Left lung (tissue), 10 donors: ENCODE data around the gene EXOC2. TPM values are rescaled to one million over a fixed set of nuclear protein-coding genes. Genes with fewer than 3 reads are reported as not detected.

Experiments
- ATAC-seq: fragments of 200-7000 bp; cut with Tn5 transposase; one replicate; pipeline ENCODE4 v1.9.1; 2020; ENCODE audit warnings: moderate library complexity
- DNase-seq, 4 donors: peaks; one replicate each; pipeline ENCODE4 v3.0.0-alpha.2; 2013 to 2020
- H3K27ac ChIP-seq, 2 donors: fragments of 200-600 bp; sonication (generic) in 1 of 2; one replicate each; pipeline versions ENCODE4 v1.5.0 to v1.8.0; 2020 to 2021
- H3K27me3 ChIP-seq, 2 donors: fragments of 200-600 bp; sonication (generic) in 1 of 2; one replicate each; pipeline versions ENCODE4 v1.5.0 to v1.8.0; 2020 to 2021
- H3K36me3 ChIP-seq, 2 donors: fragments of 200-600 bp; sonication (generic) in 1 of 2; one replicate each; pipeline versions ENCODE4 v1.5.0 to v1.8.0; 2020 to 2021
- H3K4me1 ChIP-seq, 2 donors: fragments of 200-600 bp; one replicate each; pipeline ENCODE4 v1.8.0; 2021
- H3K4me3 ChIP-seq, 2 donors: fragments of 200-600 bp; sonication (generic) in 1 of 2; one replicate each; pipeline versions ENCODE4 v1.5.0 to v1.8.0; 2020 to 2021; ENCODE audit warnings: mild to moderate bottlenecking in 1 of 2
- H3K9me3 ChIP-seq, 2 donors: fragments of 200-600 bp; sonication (generic) in 1 of 2; one replicate each; pipeline versions ENCODE4 v1.5.0 to v1.8.0; 2020 to 2021
- intact Hi-C, 2 donors: fragments of 100-400 bp; cut with DNase I; formaldehyde crosslinking; loops; one replicate each; pipeline versions ENCODE4 v1.11.2 to v1.14.2; 2022
- polyA plus RNA-seq, 6 donors: library from polyadenylated mRNA; unstranded; fragments of 120-200 nt; gene quantifications; one replicate each; pipeline ENCODE4 v1.2.1, GENCODE V29; 2013; ENCODE audit not compliant: insufficient read length in 6 of 6
- total RNA-seq, 2 donors: library from RNA; stranded (reverse); fragmentation: NEBNext Ultra II Directional; extraction: Animal tissue kit (Norgen Biotek cat#: 25700); gene quantifications; one replicate each; pipeline ENCODE4 v1.2.1, GENCODE V29; 2021
- TF ChIP-seq, protein P1 (sequence below), 2 donors: fragments of 200-600 bp; sonication (generic) in 1 of 2; IDR thresholded peaks; one replicate each; pipeline versions ENCODE4 v1.5.0 to v1.8.0; 2021; ENCODE audit warnings: antibody characterized with exemption in 2 of 2
- donor health status: DM: no; HTN: yes; CAD: no.
- donor health status: DM: no; HTN: no; CAD: no.

Gene EXOC2
- total and polyA plus RNA-seq, 8 donors = 19.8 to 30.4 (median 28.4) TPM

- Histone ChIP-seq H3K9me3 (no peaks in the 10 kb centered on the region), H3K4me1 (no peaks in the 10 kb centered on the region), H3K27ac (no peak overlapping the region), H3K36me3 (peaks cover 0 to 7% of the 10 kb centered on the region in 2 donors), H3K27me3 (no peaks in the 10 kb centered on the region), H3K4me3 (no peak overlapping the region)
- intact Hi-C loops = no loop called here
- no peak for DNase-seq
- no peak for ATAC-seq
- TF ChIP-seq, protein P1, sequence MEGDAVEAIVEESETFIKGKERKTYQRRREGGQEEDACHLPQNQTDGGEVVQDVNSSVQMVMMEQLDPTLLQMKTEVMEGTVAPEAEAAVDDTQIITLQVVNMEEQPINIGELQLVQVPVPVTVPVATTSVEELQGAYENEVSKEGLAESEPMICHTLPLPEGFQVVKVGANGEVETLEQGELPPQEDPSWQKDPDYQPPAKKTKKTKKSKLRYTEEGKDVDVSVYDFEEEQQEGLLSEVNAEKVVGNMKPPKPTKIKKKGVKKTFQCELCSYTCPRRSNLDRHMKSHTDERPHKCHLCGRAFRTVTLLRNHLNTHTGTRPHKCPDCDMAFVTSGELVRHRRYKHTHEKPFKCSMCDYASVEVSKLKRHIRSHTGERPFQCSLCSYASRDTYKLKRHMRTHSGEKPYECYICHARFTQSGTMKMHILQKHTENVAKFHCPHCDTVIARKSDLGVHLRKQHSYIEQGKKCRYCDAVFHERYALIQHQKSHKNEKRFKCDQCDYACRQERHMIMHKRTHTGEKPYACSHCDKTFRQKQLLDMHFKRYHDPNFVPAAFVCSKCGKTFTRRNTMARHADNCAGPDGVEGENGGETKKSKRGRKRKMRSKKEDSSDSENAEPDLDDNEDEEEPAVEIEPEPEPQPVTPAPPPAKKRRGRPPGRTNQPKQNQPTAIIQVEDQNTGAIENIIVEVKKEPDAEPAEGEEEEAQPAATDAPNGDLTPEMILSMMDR (IDR thresholded peaks at IDR 0.05) = no peak
Measured at GRCh38 chr6:506920-507622, 185.9 kb downstream of the EXOC2 start.

- intact Hi-C loops = no loop called here
- Histone ChIP-seq H3K27me3 (no peaks in the 10 kb centered on the region), H3K36me3 (peaks cover 0 to 7% of the 10 kb centered on the region in 2 donors), H3K4me1 (no peaks in the 10 kb centered on the region), H3K27ac (no peak overlapping the region), H3K4me3 (no peak overlapping the region), H3K9me3 (no peaks in the 10 kb centered on the region)
- TF ChIP-seq, protein P1 (IDR thresholded peaks at IDR 0.05) = no peak
- ATAC-seq (no peak), DNase-seq (no peak)
Measured at GRCh38 chr6:506508-506907, 186.4 kb downstream of the EXOC2 start.

DNA sequence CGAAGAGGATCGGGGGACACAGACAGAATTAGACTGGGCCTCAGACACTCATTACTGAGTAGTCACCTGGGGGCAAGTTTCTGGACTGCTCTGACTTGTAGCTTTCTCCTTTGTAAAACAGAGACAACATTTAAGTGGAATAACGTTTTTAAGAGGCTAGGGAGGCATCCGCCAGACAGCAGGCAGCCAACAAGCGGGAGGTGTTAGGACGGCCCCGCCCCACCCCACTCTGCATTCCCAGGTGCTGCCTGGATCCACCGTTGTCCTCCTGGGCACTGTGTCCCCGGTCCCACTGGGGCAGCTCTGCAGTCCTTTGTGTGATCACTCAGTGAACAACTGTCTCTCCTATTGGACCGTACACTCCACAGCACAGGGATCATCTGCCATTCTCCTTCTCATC is 187.6 kb downstream of the EXOC2 start:
- intact Hi-C loops = no loop called here
- H3K4me3 ChIP-seq = no peak overlapping the region
- no peak overlapping the region for H3K27ac ChIP-seq
- H3K27me3 ChIP-seq = no peaks in the 10 kb centered on the region
- no peaks in the 10 kb centered on the region for H3K4me1 ChIP-seq
- H3K36me3 ChIP-seq = peaks cover 0 to 7% of the 10 kb centered on the region in 2 donors
- ATAC-seq (no peak), DNase-seq (no peak)
- no peaks in the 10 kb centered on the region for H3K9me3 ChIP-seq
- TF ChIP-seq, protein P1 (IDR thresholded peaks at IDR 0.05) = no peak

- H3K27me3 ChIP-seq = no peaks in the 10 kb centered on the region
- H3K9me3 ChIP-seq = no peaks in the 10 kb centered on the region
- TF ChIP-seq, protein P1 (IDR thresholded peaks at IDR 0.05) = no peak
- H3K27ac ChIP-seq = no peak overlapping the region
- no peak for ATAC-seq
- DNase-seq = no peak
- intact Hi-C loops = no loop called here
- H3K4me1 ChIP-seq = no peaks in the 10 kb centered on the region
- no peak overlapping the region for H3K4me3 ChIP-seq
- H3K36me3 ChIP-seq = peaks cover 0 to 7% of the 10 kb centered on the region in 2 donors
Measured at GRCh38 chr6:504446-504980, 188.4 kb downstream of the EXOC2 start.

GRCh38 chr6:503610-504362 is 189.2 kb downstream of the EXOC2 start:
- Histone ChIP-seq H3K27ac (no peak overlapping the region), H3K27me3 (no peaks in the 10 kb centered on the region), H3K4me1 (no peaks in the 10 kb centered on the region), H3K9me3 (no peaks in the 10 kb centered on the region), H3K36me3 (peaks cover 0 to 9% of the 10 kb centered on the region in 2 donors), H3K4me3 (no peak overlapping the region)
- DNase-seq = no peak
- TF ChIP-seq, protein P1 (IDR thresholded peaks at IDR 0.05) = no peak
- ATAC-seq = no peak
- intact Hi-C loops = no loop called here
